Right lobe of liver (tissue), 6 donors: ENCODE data around the gene MTHFD1. TPM values are rescaled to one million over a fixed set of nuclear protein-coding genes. Genes with fewer than 3 reads are reported as not detected.

Source experiments
- ATAC-seq, 4 donors: fragments of 200-7000 bp; cut with Tn5 transposase; one replicate each; pipeline ENCODE4 v1.9.1; 2020; ENCODE audit warnings: mild to moderate bottlenecking in 4 of 4, moderate library complexity in 4 of 4
- DNase-seq, 3 donors: peaks; one replicate each; pipeline ENCODE4 v3.0.0-alpha.2; 2020
- H3K27ac ChIP-seq, 3 donors: fragments of 200-600 bp; one replicate each; pipeline ENCODE4 v1.8.0; 2022
- H3K27me3 ChIP-seq, 2 donors: fragments of 200-600 bp; one replicate each; pipeline ENCODE4 v1.8.0; 2022
- H3K36me3 ChIP-seq, 4 donors: fragments of 200-600 bp; sonication (generic) in 1 of 4; one replicate each; pipeline versions ENCODE4 v1.5.1 to v1.8.0; 2017 to 2022; ENCODE audit warnings: control low read depth in 1 of 4
- H3K4me1 ChIP-seq, 4 donors: fragments of 200-600 bp; sonication (generic) in 1 of 4; one replicate each; pipeline versions ENCODE4 v1.5.1 to v1.8.0; 2017 to 2022; ENCODE audit warnings: control low read depth in 1 of 4
- H3K4me3 ChIP-seq, 3 donors: fragments of 200-600 bp; one replicate each; pipeline ENCODE4 v1.8.0; 2022
- H3K9me3 ChIP-seq, 4 donors: fragments of 200-600 bp; sonication (generic) in 1 of 4; one replicate each; pipeline versions ENCODE4 v1.5.1 to v1.8.0; 2017 to 2022; ENCODE audit warnings: control low read depth in 1 of 4
- CTCF ChIP-seq, 4 donors: fragments of 200-600 bp in 3 of 4; fragments of 450-650 bp in 1 of 4; IDR thresholded peaks; one replicate each; pipeline versions ENCODE4 v1.5.1 to v1.8.0; 2016 to 2022; ENCODE audit warnings: antibody characterized with exemption in 4 of 4, mild to moderate bottlenecking in 2 of 4
- POLR2A ChIP-seq: fragments of 450-650 bp; IDR thresholded peaks from one replicate; pipeline ENCODE4 v1.6.1; 2017; ENCODE audit warnings: antibody characterized with exemption, mild to moderate bottlenecking
- WGBS: methylation state at CpG from one replicate; pipeline ENCODE4 v1.1.6; 2018; ENCODE audit warnings: low coverage, low lambda C conversion rate; ENCODE audit not compliant: insufficient coverage; ENCODE audit errors: missing lambda C conversion rate; 5-methylcytosine and 5-hydroxymethylcytosine counted together
- intact Hi-C, 2 donors: fragments of 100-400 bp; cut with DNase I; formaldehyde crosslinking; loops; one replicate each; pipeline versions ENCODE4 v1.11.2 to v1.14.1; 2022
- total RNA-seq, 6 experiments: library from RNA; depleted of rRNA in 2 of 6; stranded (reverse); fragments of >200 nt in 2 of 6; fragmentation: NEBNext Ultra II Directional in 3 of 6; extraction: Animal tissue kit (Norgen Biotek cat#: 25700) in 3 of 6; gene quantifications; one replicate each; pipeline versions ENCODE4 v1.1.0 to v1.2.4, GENCODE V29; 2016 to 2023
- donor health status: DM: no; HTN: yes; CAD: no.
- donor health status: DM: no; HTN: no; CAD: no.
- donor health status: DM: no; HTN: no; CAD: no.
- donor health status: DM: no; HTN: yes; CAD: no.
- donor health status: DM: no; HTN: yes; CAD: no.

Gene MTHFD1
- total RNA-seq, 6 experiments from 2014 or later: 158 to 265 (median 200) TPM

- peak overlapping the region in 2 of 3 donors; percentile 3 to 12 for H3K4me3 ChIP-seq
- intact Hi-C loops: no loop called here
- H3K36me3 ChIP-seq: no peaks in the 10 kb centered on the region
- TF ChIP-seq CTCF (IDR thresholded peaks at IDR 0.05): peak in 3 of 4 donors; percentile 11 to 24 (median 15)
- peak; percentile 63 for TF ChIP-seq POLR2A
- ATAC-seq (peak; percentile 32 to 61 (median 42)), DNase-seq (peak; percentile 61 to 80 (median 73))
- H3K4me1 ChIP-seq: peaks cover 0 to 44% (median 13%) of the 10 kb centered on the region in 4 donors
- whole genome bisulfite sequencing: 21% methylated on average over 5 of the region's 8 CpGs
- peak overlapping the region; percentile 98 to 100 (median 98) for H3K27ac ChIP-seq
- H3K27me3 ChIP-seq: no peaks in the 10 kb centered on the region
- H3K9me3 ChIP-seq: no peaks in the 10 kb centered on the region
These were observed 113.4 kb downstream of the MTHFD1 start for GRCh38 chr14:64501411-64502171.

GRCh38 chr14:64502456-64502855 is 114.3 kb downstream of the MTHFD1 start:
- intact Hi-C loops: no loop called here
- no peak for DNase-seq

GRCh38 chr14:64502887-64503433 is 114.8 kb downstream of the MTHFD1 start:
- no peak for TF ChIP-seq CTCF (IDR thresholded peaks at IDR 0.05)
- TF ChIP-seq POLR2A: no peak
- intact Hi-C loops: no loop called here
- peaks cover 0 to 49% (median 14%) of the 10 kb centered on the region in 4 donors for H3K4me1 ChIP-seq
- DNase-seq (peak in 1 of 3 donors; percentile 51), ATAC-seq (peak; percentile 0 to 2 (median 0))
- H3K4me3 ChIP-seq: peak overlapping the region; percentile 84 to 88 (median 84)
- H3K27ac ChIP-seq: peak overlapping the region; percentile 98 to 100 (median 98)
- 2% methylated on average over 13 of the region's 29 CpGs for WGBS
- no peaks in the 10 kb centered on the region for H3K9me3 ChIP-seq
- no peaks in the 10 kb centered on the region for H3K27me3 ChIP-seq
- no peaks in the 10 kb centered on the region for H3K36me3 ChIP-seq

More at GRCh38 chr14:64502456-64502855, 114.3 kb downstream of the MTHFD1 start:
- Histone ChIP-seq H3K9me3 (no peaks in the 10 kb centered on the region), H3K4me3 (peak overlapping the region; percentile 84 to 88 (median 84)), H3K4me1 (peaks cover 0 to 49% (median 14%) of the 10 kb centered on the region in 4 donors), H3K36me3 (no peaks in the 10 kb centered on the region), H3K27ac (peak overlapping the region; percentile 98 to 100 (median 98)), H3K27me3 (no peaks in the 10 kb centered on the region)
- TF ChIP-seq CTCF (IDR thresholded peaks at IDR 0.05) (no peak), POLR2A (no peak)
- no peak for ATAC-seq
- WGBS: 54% methylated on average over 5 of the region's 6 CpGs

- Histone ChIP-seq H3K4me1 (peaks cover 0 to 49% (median 14%) of the 10 kb centered on the region in 4 donors), H3K4me3 (peak within 1 kb of the TSS; percentile 84 to 88 (median 84)), H3K36me3 (no peaks in the 10 kb centered on the region), H3K27ac (peak within 1 kb of the TSS; percentile 98 to 100 (median 98)), H3K27me3 (no peaks in the 10 kb centered on the region), H3K9me3 (no peaks in the 10 kb centered on the region)
- intact Hi-C loops: no loop called here
- DNase-seq (peak; percentile 90 to 92 (median 91)), ATAC-seq (peak; percentile 61 to 82 (median 76))
- peak; percentile 94 for TF ChIP-seq POLR2A
- no peak for TF ChIP-seq CTCF (IDR thresholded peaks at IDR 0.05)
- 0% methylated on average over 27 of the region's 87 CpGs for WGBS
These were observed 115.5 kb downstream of the MTHFD1 start, which contains the start of gene ZBTB25 for GRCh38 chr14:64503434-64504309. Gene ZBTB25, minus strand, starts transcription at chr14:64503838. Its CDS starts 13,305 bp downstream, at chr14:64490533.
